Measurements from ENCODE around the gene DOHH. TPM values are rescaled to one million over a fixed set of nuclear protein-coding genes. Genes with fewer than 3 reads are reported as not detected.

Gene DOHH
- total RNA-seq, 1 donor from 2014 or later = 15.0 TPM

- no peak for TF ChIP-seq CTCF (IDR thresholded peaks at IDR 0.05)
- TF ChIP-seq POLR2AphosphoS5 (IDR thresholded peaks at IDR 0.05; ENCODE audit: insufficient read depth in 1 of 2, low read depth in 1 of 2) = no peak
- no peak for TF ChIP-seq POLR2A (IDR thresholded peaks at IDR 0.05)
- intact Hi-C loops (cut with DNase I) = no loop called here
- H3K27ac ChIP-seq = peak overlapping the region; percentile 80
- H3K4me3 ChIP-seq = no peak overlapping the region
- no peak for DNase-seq (ENCODE audit: extremely low spot score in 2 of 2)
- peaks cover 0 to 20% of the 10 kb centered on the region in 2 donors for H3K36me3 ChIP-seq
- no peaks in the 10 kb centered on the region for H3K27me3 ChIP-seq
- peaks cover 33% of the 10 kb centered on the region for H3K4me1 ChIP-seq
- H3K9me3 ChIP-seq = no peaks in the 10 kb centered on the region
These were observed 56.4 kb downstream of the DOHH start for GRCh38 chr19:3443840-3444694.

GRCh38 chr19:3442487-3443071 is 57.9 kb downstream of the DOHH start:
- no peak for TF ChIP-seq POLR2AphosphoS5 (IDR thresholded peaks at IDR 0.05; ENCODE audit: insufficient read depth in 1 of 2, low read depth in 1 of 2)
- TF ChIP-seq CTCF (IDR thresholded peaks at IDR 0.05) = no peak
- TF ChIP-seq POLR2A (IDR thresholded peaks at IDR 0.05) = no peak
- no peaks in the 10 kb centered on the region for H3K9me3 ChIP-seq
- no peaks in the 10 kb centered on the region for H3K27me3 ChIP-seq
- H3K4me3 ChIP-seq = no peak overlapping the region
- H3K4me1 ChIP-seq = peaks cover 33% of the 10 kb centered on the region
- peaks cover 0 to 15% of the 10 kb centered on the region in 2 donors for H3K36me3 ChIP-seq
- DNase-seq (ENCODE audit: extremely low spot score in 2 of 2) = no peak
- intact Hi-C loops (cut with DNase I) = no loop called here
- H3K27ac ChIP-seq = peak overlapping the region; percentile 66

GRCh38 chr19:3441986-3442329 is 58.5 kb downstream of the DOHH start:
- peaks cover 33% of the 10 kb centered on the region for H3K4me1 ChIP-seq
- TF ChIP-seq POLR2A (IDR thresholded peaks at IDR 0.05) (no peak), POLR2AphosphoS5 (IDR thresholded peaks at IDR 0.05; ENCODE audit: insufficient read depth in 1 of 2, low read depth in 1 of 2) (no peak), CTCF (IDR thresholded peaks at IDR 0.05) (no peak)
- no peak overlapping the region for H3K4me3 ChIP-seq
- H3K27me3 ChIP-seq = no peaks in the 10 kb centered on the region
- DNase-seq (ENCODE audit: extremely low spot score in 2 of 2) = no peak
- peaks cover 0 to 18% of the 10 kb centered on the region in 2 donors for H3K36me3 ChIP-seq
- intact Hi-C loops (cut with DNase I) = no loop called here
- no peaks in the 10 kb centered on the region for H3K9me3 ChIP-seq
- H3K27ac ChIP-seq = peak overlapping the region; percentile 66

GRCh38 chr19:3441089-3441985 is 59.1 kb downstream of the DOHH start:
- H3K4me3 ChIP-seq = no peak overlapping the region
- TF ChIP-seq POLR2A (IDR thresholded peaks at IDR 0.05) (no peak), CTCF (IDR thresholded peaks at IDR 0.05) (no peak), POLR2AphosphoS5 (IDR thresholded peaks at IDR 0.05; ENCODE audit: insufficient read depth in 1 of 2, low read depth in 1 of 2) (peak in 1 of 2 donors; percentile 12)
- intact Hi-C loops (cut with DNase I) = no loop called here
- DNase-seq (ENCODE audit: extremely low spot score in 2 of 2) = no peak
- H3K27me3 ChIP-seq = no peaks in the 10 kb centered on the region
- H3K27ac ChIP-seq = peak overlapping the region; percentile 66
- peaks cover 33% of the 10 kb centered on the region for H3K4me1 ChIP-seq
- peaks cover 0 to 23% of the 10 kb centered on the region in 2 donors for H3K36me3 ChIP-seq
- no peaks in the 10 kb centered on the region for H3K9me3 ChIP-seq

Small RNA genes within 50 kb of the gene (small RNA-seq; reads per million reads assigned to genes)
- gene RF00212 = not detected

Other genes starting within 250 kb of the DOHH start
- gene NFIC, start 134.1 kb downstream of the DOHH start, total RNA-seq = 142 TPM
- not detected for gene SMIM24, start 20.1 kb downstream of the DOHH start, total RNA-seq
- not detected for gene SMIM44, start 17.2 kb downstream of the DOHH start, total RNA-seq
- gene FZR1, start 5.6 kb upstream of the DOHH start, total RNA-seq = 29.2 TPM
- gene TEKTIP1, start 38.5 kb upstream of the DOHH start, total RNA-seq = not detected
- 48.4 TPM for gene MFSD12, start 56.9 kb upstream of the DOHH start, total RNA-seq
- gene HMG20B, start 72.3 kb upstream of the DOHH start, total RNA-seq = 92.8 TPM
- gene GIPC3, start 84.8 kb upstream of the DOHH start, total RNA-seq = 0.25 TPM
- 1.7 TPM for gene TBXA2R, start 106.2 kb upstream of the DOHH start, total RNA-seq
- gene CACTIN, start 126.1 kb upstream of the DOHH start, total RNA-seq = 36.3 TPM
- gene PIP5K1C, start 199.8 kb upstream of the DOHH start, total RNA-seq = 24.1 TPM
- 17.7 TPM for gene TJP3, start 207.7 kb upstream of the DOHH start, total RNA-seq

All from vagina (tissue), 2 donors.